Gastroesophageal sphincter (tissue), 3 donors: ENCODE measurements around the gene CDCP2.

Experiments used
- EP300 ChIP-seq: sonication (generic); formaldehyde crosslinking; IDR thresholded peaks from one replicate; pipeline ENCODE4 v1.6.1; 2017; ENCODE audit warnings: antibody characterized with exemption, mild to moderate bottlenecking
- POLR2A ChIP-seq, 2 donors: fragments of 450-650 bp; IDR thresholded peaks; one replicate each; pipeline ENCODE4 v1.6.1; 2017; ENCODE audit warnings: antibody characterized with exemption in 2 of 2, mild to moderate bottlenecking in 2 of 2, moderate library complexity in 1 of 2
- POLR2AphosphoS5 ChIP-seq: sonication (generic); formaldehyde crosslinking; IDR thresholded peaks from one replicate; pipeline ENCODE4 v1.6.1; 2017; ENCODE audit warnings: antibody characterized with exemption
- TF ChIP-seq, protein P1 (sequence below), 4 experiments: fragments of 200-600 bp in 2 of 4; fragments of 450-650 bp in 2 of 4; sonication (generic) in 1 of 4; IDR thresholded peaks; one replicate each; pipeline ENCODE4 v1.5.1; 2017 to 2019; ENCODE audit warnings: antibody characterized with exemption in 4 of 4, mild to moderate bottlenecking in 2 of 4, moderate library complexity in 2 of 4

DNA sequence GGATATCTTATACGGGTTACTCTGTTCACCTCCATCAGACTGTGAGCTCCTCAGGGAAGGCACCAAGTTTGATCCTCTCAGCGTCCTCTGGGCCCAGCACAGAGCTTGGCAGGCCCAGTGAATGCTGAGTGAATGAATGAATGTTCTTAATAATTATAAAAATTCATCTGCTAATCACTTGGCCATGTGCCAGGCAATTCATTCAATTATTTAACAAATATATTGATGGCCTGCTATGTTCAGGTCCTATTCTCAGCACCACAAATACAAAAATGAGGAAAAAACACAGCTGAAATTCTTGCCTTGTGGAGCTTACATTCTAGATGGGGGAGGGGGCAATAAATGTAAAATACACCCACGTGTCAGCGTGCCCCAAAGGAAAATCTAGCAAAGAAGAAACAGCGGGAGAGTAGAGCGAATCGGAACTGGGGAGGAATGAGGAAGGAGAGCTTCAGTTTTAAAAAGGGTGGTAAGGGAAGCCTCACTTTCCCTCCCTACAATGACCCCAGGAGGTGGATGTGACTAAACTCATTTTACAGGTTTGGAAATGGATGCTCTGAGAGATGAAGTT is 15.8 kb downstream of the CDCP2 start:
- TF ChIP-seq, protein P1, sequence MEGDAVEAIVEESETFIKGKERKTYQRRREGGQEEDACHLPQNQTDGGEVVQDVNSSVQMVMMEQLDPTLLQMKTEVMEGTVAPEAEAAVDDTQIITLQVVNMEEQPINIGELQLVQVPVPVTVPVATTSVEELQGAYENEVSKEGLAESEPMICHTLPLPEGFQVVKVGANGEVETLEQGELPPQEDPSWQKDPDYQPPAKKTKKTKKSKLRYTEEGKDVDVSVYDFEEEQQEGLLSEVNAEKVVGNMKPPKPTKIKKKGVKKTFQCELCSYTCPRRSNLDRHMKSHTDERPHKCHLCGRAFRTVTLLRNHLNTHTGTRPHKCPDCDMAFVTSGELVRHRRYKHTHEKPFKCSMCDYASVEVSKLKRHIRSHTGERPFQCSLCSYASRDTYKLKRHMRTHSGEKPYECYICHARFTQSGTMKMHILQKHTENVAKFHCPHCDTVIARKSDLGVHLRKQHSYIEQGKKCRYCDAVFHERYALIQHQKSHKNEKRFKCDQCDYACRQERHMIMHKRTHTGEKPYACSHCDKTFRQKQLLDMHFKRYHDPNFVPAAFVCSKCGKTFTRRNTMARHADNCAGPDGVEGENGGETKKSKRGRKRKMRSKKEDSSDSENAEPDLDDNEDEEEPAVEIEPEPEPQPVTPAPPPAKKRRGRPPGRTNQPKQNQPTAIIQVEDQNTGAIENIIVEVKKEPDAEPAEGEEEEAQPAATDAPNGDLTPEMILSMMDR (IDR thresholded peaks at IDR 0.05) = no peak
- TF ChIP-seq EP300 (no peak), POLR2A (IDR thresholded peaks at IDR 0.05) (no peak), POLR2AphosphoS5 (no peak)
